Activated T-helper 9 cell treated with anti-CD3 and anti-CD28 coated beads, Interleukin-2, amount 50 U/mL, for 16 hours (primary cell): ENCODE data around the gene RARB.

Source experiments
- DNase-seq: peaks from one replicate; pipeline ENCODE4 v3.0.0-alpha.2; 2020; ENCODE audit warnings: low read depth

The RARB gene

GRCh38 chr3:25555695-25556437 lies 127.8 kb downstream of the RARB start:
- DNase-seq: no peak

- DNase-seq: no peak
These were observed 128.4 kb downstream of the RARB start for GRCh38 chr3:25556447-25556846.

GRCh38 chr3:25557694-25558093 lies 129.6 kb downstream of the RARB start:
- no peak for DNase-seq

- DNase-seq: no peak
These were observed 130.1 kb downstream of the RARB start for GRCh38 chr3:25558121-25558520.

- DNase-seq: no peak
These were observed 130.7 kb downstream of the RARB start for GRCh38 chr3:25558796-25559195.

GRCh38 chr3:25563601-25564000 lies 135.5 kb downstream of the RARB start:
- no peak for DNase-seq

- DNase-seq: no peak
These were observed 136.0 kb downstream of the RARB start for GRCh38 chr3:25564075-25564474.

GRCh38 chr3:25565807-25566206 lies 137.7 kb downstream of the RARB start:
- DNase-seq: no peak

GRCh38 chr3:25566358-25566920 lies 138.4 kb downstream of the RARB start:
- DNase-seq: no peak

- no peak for DNase-seq
These were observed 139.3 kb downstream of the RARB start for GRCh38 chr3:25567388-25567787.

- no peak for DNase-seq
These were observed 139.9 kb downstream of the RARB start for GRCh38 chr3:25567806-25568524.

- no peak for DNase-seq
These were observed 140.5 kb downstream of the RARB start for GRCh38 chr3:25568525-25569078.

- DNase-seq: no peak
These were observed 143.2 kb downstream of the RARB start for GRCh38 chr3:25571285-25571684.

- no peak for DNase-seq
These were observed 144.3 kb downstream of the RARB start for GRCh38 chr3:25572336-25572735.

GRCh38 chr3:25572919-25573385 lies 144.9 kb downstream of the RARB start:
- DNase-seq: no peak

- DNase-seq: no peak
These were observed 145.5 kb downstream of the RARB start for GRCh38 chr3:25573386-25574171.

- no peak for DNase-seq
These were observed 146.2 kb downstream of the RARB start for GRCh38 chr3:25574172-25574765.

- DNase-seq: no peak
These were observed 146.9 kb downstream of the RARB start for GRCh38 chr3:25575001-25575400.

- DNase-seq: no peak
These were observed 148.1 kb downstream of the RARB start for GRCh38 chr3:25576146-25576545.

- DNase-seq: no peak
These were observed 148.9 kb downstream of the RARB start for GRCh38 chr3:25576831-25577454.

GRCh38 chr3:25578059-25578458 lies 150.0 kb downstream of the RARB start:
- no peak for DNase-seq
